ENCODE results near the gene RTKN2. TPM values are rescaled to one million over a fixed set of nuclear protein-coding genes. Genes with fewer than 3 reads are reported as not detected.

Gene RTKN2
- polyA plus RNA-seq, 3 donors = 0.07 to 0.08 TPM; not detected in 1

GRCh38 chr10:62172465-62172864 is 96.2 kb downstream of the RTKN2 start:
- H3K27ac ChIP-seq (ENCODE audit: low read depth in 1 of 2, low read length in 2 of 2) = no peak overlapping the region
- no peaks in the 10 kb centered on the region for H3K9me3 ChIP-seq (replicated peaks in 1 of 2; ENCODE audit: control insufficient read depth in 1 of 2, insufficient read depth in 1 of 2, low read length in 2 of 2)
- H3K27me3 ChIP-seq (ENCODE audit: control insufficient read depth in 2 of 2, insufficient read depth in 2 of 2, low read length in 2 of 2) = no peaks in the 10 kb centered on the region
- H3K9ac ChIP-seq (ENCODE audit: insufficient read depth, low read length, poor library complexity, severe bottlenecking) = no peak overlapping the region
- H3K4me1 ChIP-seq (ENCODE audit: control insufficient read depth in 1 of 2, insufficient read depth in 2 of 2, low read length in 2 of 2) = peaks cover 8 to 23% of the 10 kb centered on the region in 2 donors
- no peaks in the 10 kb centered on the region for H3K79me2 ChIP-seq (ENCODE audit: insufficient read depth, low read length)
- TF ChIP-seq, protein P1, sequence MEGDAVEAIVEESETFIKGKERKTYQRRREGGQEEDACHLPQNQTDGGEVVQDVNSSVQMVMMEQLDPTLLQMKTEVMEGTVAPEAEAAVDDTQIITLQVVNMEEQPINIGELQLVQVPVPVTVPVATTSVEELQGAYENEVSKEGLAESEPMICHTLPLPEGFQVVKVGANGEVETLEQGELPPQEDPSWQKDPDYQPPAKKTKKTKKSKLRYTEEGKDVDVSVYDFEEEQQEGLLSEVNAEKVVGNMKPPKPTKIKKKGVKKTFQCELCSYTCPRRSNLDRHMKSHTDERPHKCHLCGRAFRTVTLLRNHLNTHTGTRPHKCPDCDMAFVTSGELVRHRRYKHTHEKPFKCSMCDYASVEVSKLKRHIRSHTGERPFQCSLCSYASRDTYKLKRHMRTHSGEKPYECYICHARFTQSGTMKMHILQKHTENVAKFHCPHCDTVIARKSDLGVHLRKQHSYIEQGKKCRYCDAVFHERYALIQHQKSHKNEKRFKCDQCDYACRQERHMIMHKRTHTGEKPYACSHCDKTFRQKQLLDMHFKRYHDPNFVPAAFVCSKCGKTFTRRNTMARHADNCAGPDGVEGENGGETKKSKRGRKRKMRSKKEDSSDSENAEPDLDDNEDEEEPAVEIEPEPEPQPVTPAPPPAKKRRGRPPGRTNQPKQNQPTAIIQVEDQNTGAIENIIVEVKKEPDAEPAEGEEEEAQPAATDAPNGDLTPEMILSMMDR (IDR thresholded peaks at IDR 0.05) = no peak
- H3K36me3 ChIP-seq (replicated peaks in 1 of 2; ENCODE audit: control insufficient read depth in 1 of 2, insufficient read depth in 2 of 2, low read length in 2 of 2) = no peaks in the 10 kb centered on the region
- H3K27ac Mint-ChIP-seq = no peak overlapping the region
- no peaks in the 10 kb centered on the region for H3K27me3 Mint-ChIP-seq (ENCODE audit: low read depth in 3 of 3)
- peaks cover 26% of the 10 kb centered on the region for H3K4me1 Mint-ChIP-seq
- peaks cover 2 to 15% (median 5%) of the 10 kb centered on the region in 7 donors for H3K9me3 Mint-ChIP-seq
- intact Hi-C loops (cut with micrococcal nuclease) = no loop called here
- no peaks in the 10 kb centered on the region for H4K20me1 ChIP-seq (ENCODE audit: insufficient read depth, low read length)
- H3K36me3 Mint-ChIP-seq = peaks cover 0 to 6% of the 10 kb centered on the region in 2 donors
- no peak overlapping the region for H2AFZ ChIP-seq (ENCODE audit: insufficient read depth, low read depth, low read length, poor library complexity, severe bottlenecking)
- no peak overlapping the region for H3K4me3 ChIP-seq (replicated peaks in 1 of 3; ENCODE audit: low read depth in 2 of 3, low read length in 3 of 3)
- no peak overlapping the region for H3K4me2 ChIP-seq (replicated peaks; ENCODE audit: extremely low read depth, low read length, poor library complexity, severe bottlenecking)
- no peak overlapping the region for H3K4me3 Mint-ChIP-seq
- DNase-seq = no peak

DNA sequence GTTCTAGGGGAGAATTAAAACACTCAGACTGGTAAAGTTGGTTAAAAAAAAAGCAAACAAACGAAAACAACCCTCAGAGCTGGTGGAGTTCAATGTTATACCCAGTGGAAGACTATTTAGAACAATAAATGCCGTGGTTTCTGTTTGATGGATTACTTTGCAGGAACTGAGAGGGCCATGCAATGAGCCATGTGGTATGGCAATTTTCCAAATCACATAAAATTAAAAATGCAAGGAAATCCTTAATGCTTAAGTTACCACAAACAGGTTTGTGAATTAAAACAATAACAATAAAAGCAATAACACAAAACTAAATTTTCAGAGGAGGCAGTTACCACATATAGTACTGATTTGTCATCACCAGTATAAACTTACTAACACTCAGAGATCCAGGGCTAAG is 96.9 kb downstream of the RTKN2 start:
- peaks cover 31% of the 10 kb centered on the region for H3K4me1 Mint-ChIP-seq
- Histone ChIP-seq H4K20me1 (ENCODE audit: insufficient read depth, low read length) (no peaks in the 10 kb centered on the region), H2AFZ (ENCODE audit: insufficient read depth, low read depth, low read length, poor library complexity, severe bottlenecking) (no peak overlapping the region), H3K4me3 (replicated peaks in 1 of 3; ENCODE audit: low read depth in 2 of 3, low read length in 3 of 3) (no peak overlapping the region), H3K9me3 (replicated peaks in 1 of 2; ENCODE audit: control insufficient read depth in 1 of 2, insufficient read depth in 1 of 2, low read length in 2 of 2) (no peaks in the 10 kb centered on the region), H3K9ac (ENCODE audit: insufficient read depth, low read length, poor library complexity, severe bottlenecking) (no peak overlapping the region), H3K4me1 (ENCODE audit: control insufficient read depth in 1 of 2, insufficient read depth in 2 of 2, low read length in 2 of 2) (peaks cover 11 to 30% of the 10 kb centered on the region in 2 donors), H3K27ac (ENCODE audit: low read depth in 1 of 2, low read length in 2 of 2) (no peak overlapping the region), H3K4me2 (replicated peaks; ENCODE audit: extremely low read depth, low read length, poor library complexity, severe bottlenecking) (no peak overlapping the region), H3K36me3 (replicated peaks in 1 of 2; ENCODE audit: control insufficient read depth in 1 of 2, insufficient read depth in 2 of 2, low read length in 2 of 2) (no peaks in the 10 kb centered on the region), H3K79me2 (ENCODE audit: insufficient read depth, low read length) (no peaks in the 10 kb centered on the region), H3K27me3 (ENCODE audit: control insufficient read depth in 2 of 2, insufficient read depth in 2 of 2, low read length in 2 of 2) (no peaks in the 10 kb centered on the region)
- H3K27ac Mint-ChIP-seq = no peak overlapping the region
- no CpG with 5 or more reads among the region's 2 CpGs for WGBS (ENCODE audit: insufficient coverage)
- peaks cover 2 to 15% (median 5%) of the 10 kb centered on the region in 7 donors for H3K9me3 Mint-ChIP-seq
- intact Hi-C loops (cut with micrococcal nuclease) = no loop called here
- H3K36me3 Mint-ChIP-seq = peaks cover 0 to 6% of the 10 kb centered on the region in 2 donors
- TF ChIP-seq, protein P1 (IDR thresholded peaks at IDR 0.05) = no peak
- no peaks in the 10 kb centered on the region for H3K27me3 Mint-ChIP-seq (ENCODE audit: low read depth in 3 of 3)
- no peak overlapping the region for H3K4me3 Mint-ChIP-seq
- DNase-seq = no peak

Data from CD14-positive monocyte (primary cell).